PFSK-1 (cell line): ENCODE measurements around the gene VPS16.
A peak's percentile ranks its signal among the peaks of the same experiment; 100 is the strongest.

Source experiments
- POLR2AphosphoS5 ChIP-seq: IDR thresholded peaks from 2 replicates; pipeline ENCODE4 v1.6.1; 2012; ENCODE audit warnings: low read depth, mild to moderate bottlenecking, control low read depth, low read length, moderate library complexity
- SIN3A ChIP-seq: IDR thresholded peaks from 2 replicates; pipeline ENCODE4 v1.6.1; 2012; ENCODE audit warnings: mild to moderate bottlenecking, low read length, moderate library complexity, borderline replicate concordance; ENCODE audit not compliant: insufficient read depth
- TF ChIP-seq, protein P1 (sequence below), 2 experiments: IDR thresholded peaks; 2 replicates each; pipeline versions ENCODE4 v1.6.1 to v1.8.0; 2011 to 2012; ENCODE audit warnings: low read depth in 2 of 2, low read length in 2 of 2, control low read depth in 1 of 2, inconsistent platforms in 1 of 2, mild to moderate bottlenecking in 1 of 2, moderate library complexity in 1 of 2; ENCODE audit not compliant: insufficient read depth in 1 of 2

DNA sequence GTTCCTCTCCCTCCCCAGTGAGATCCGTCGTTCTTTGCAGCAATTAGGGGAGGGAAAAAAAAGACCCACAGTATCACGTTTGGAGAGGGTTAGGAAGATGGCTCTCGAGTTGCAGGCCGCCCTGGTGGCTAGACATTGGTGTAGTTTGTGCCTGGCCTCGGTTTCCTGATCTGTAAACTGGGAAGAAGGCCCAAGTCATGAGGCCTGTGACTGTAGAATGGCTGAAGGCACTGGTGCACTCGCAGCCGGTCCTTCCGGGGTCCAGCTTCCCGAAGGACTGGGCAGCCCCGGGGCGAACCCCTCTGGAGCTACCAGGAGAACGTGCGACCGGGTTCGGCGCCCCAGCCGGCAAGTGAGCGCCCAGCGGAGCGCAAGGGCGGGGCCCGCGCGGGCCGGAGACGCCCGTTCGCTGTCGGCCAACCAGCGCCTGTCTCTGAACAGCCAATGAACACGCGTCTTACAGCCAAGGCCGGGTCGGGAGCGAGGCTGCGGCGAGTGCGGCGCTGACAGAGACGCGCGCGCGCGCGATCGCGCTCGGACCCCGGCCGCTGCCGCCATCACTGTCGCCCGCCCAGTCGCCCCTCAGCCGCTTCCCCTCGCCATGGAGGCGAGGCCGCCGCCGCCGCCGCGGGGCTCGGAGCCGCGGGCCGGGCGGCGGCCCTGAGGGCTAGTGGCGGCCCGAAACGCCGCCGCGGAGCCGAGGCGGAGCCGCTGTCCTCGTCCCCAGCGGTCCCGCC is 32.6 kb downstream of the VPS16 start, which contains the start of gene PTPRA:
- TF ChIP-seq SIN3A = no peak
- TF ChIP-seq, protein P1, sequence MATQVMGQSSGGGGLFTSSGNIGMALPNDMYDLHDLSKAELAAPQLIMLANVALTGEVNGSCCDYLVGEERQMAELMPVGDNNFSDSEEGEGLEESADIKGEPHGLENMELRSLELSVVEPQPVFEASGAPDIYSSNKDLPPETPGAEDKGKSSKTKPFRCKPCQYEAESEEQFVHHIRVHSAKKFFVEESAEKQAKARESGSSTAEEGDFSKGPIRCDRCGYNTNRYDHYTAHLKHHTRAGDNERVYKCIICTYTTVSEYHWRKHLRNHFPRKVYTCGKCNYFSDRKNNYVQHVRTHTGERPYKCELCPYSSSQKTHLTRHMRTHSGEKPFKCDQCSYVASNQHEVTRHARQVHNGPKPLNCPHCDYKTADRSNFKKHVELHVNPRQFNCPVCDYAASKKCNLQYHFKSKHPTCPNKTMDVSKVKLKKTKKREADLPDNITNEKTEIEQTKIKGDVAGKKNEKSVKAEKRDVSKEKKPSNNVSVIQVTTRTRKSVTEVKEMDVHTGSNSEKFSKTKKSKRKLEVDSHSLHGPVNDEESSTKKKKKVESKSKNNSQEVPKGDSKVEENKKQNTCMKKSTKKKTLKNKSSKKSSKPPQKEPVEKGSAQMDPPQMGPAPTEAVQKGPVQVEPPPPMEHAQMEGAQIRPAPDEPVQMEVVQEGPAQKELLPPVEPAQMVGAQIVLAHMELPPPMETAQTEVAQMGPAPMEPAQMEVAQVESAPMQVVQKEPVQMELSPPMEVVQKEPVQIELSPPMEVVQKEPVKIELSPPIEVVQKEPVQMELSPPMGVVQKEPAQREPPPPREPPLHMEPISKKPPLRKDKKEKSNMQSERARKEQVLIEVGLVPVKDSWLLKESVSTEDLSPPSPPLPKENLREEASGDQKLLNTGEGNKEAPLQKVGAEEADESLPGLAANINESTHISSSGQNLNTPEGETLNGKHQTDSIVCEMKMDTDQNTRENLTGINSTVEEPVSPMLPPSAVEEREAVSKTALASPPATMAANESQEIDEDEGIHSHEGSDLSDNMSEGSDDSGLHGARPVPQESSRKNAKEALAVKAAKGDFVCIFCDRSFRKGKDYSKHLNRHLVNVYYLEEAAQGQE (IDR thresholded peaks at IDR 0.05; ENCODE audit: insufficient read depth in 1 of 2, low read depth in 2 of 2, low read length in 2 of 2) = no peak
- TF ChIP-seq POLR2AphosphoS5 = peak; percentile 96
